K562 (cell line): ENCODE results near the gene DDX50. TPM values are rescaled to one million over a fixed set of nuclear protein-coding genes. Genes with fewer than 3 reads are reported as not detected.

Source experiments
- ATAC-seq: fragments of 200-7000 bp; cut with Tn5 transposase; 3 replicates; pipeline ENCODE4 v1.9.1; 2020; ENCODE audit warnings: moderate library complexity
- BruUV-seq: library from RNA; stranded (reverse); fragments of 400-500 nt; replicated peaks from 2 replicates; lab custom pipeline; 2021; lab: Mats Ljungman, UMichigan
- CTCF ChIA-PET: fragments of 300-600 bp; formaldehyde crosslinking; extraction: SDS; loops from one replicate; lab custom pipeline; 2021; ENCODE audit warnings: low intra/inter-chr PET ratio; lab: Yijun Ruan, JAX
- POLR2A ChIA-PET: fragments of 300-600, 350-650 bp; sonication (Branson Sonifier 250); formaldehyde crosslinking; extraction: SDS; loops from one replicate; lab custom pipeline; 2021; ENCODE audit warnings: antibody characterized with exemption, inconsistent platforms; lab: Yijun Ruan, JAX
- DNase-seq, 4 experiments: peaks; one replicate each; pipeline versions ENCODE4 v3.0.0 to v3.0.0-alpha.2; 2011 to 2018; ENCODE audit warnings: low spot score in 3 of 4, mixed read lengths in 3 of 4; ENCODE audit errors: extremely low read depth in 1 of 4
- FAIRE-seq: peaks from 2 replicates; lab custom pipeline; 2011; peaks lifted over from hg19 to GRCh38; lab: Jason Lieb, UNC
- H2AFZ ChIP-seq: 2 replicates; pipeline ENCODE4 v1.6.0; 2011; ENCODE audit warnings: low read depth, low read length, control low read depth, inconsistent platforms
- H3K27ac ChIP-seq: fragments of 200-600 bp; 3 replicates; pipeline ENCODE4 v1.8.0; 2011; ENCODE audit warnings: low read depth, mild to moderate bottlenecking, control low read depth, inconsistent platforms, low read length, moderate library complexity, mixed read lengths; ENCODE audit errors: extremely low read depth
- H3K27me3 ChIP-seq, 2 experiments: fragments of 300-600 bp in 1 of 2; 2 replicates in 1 of 2; 3 replicates in 1 of 2; pipeline versions ENCODE4 v1.6.0 to v1.8.0; 2011; ENCODE audit warnings: inconsistent platforms in 2 of 2, low read length in 2 of 2, mild to moderate bottlenecking in 1 of 2, mixed read lengths in 1 of 2, moderate library complexity in 1 of 2; ENCODE audit not compliant: control insufficient read depth in 2 of 2, insufficient read depth in 2 of 2
- H3K36me3 ChIP-seq: fragments of 300-600 bp; 3 replicates; pipeline ENCODE4 v1.8.0; 2011; ENCODE audit warnings: mild to moderate bottlenecking, low read length, inconsistent platforms; ENCODE audit not compliant: control insufficient read depth, insufficient read depth
- H3K4me1 ChIP-seq, 2 experiments: fragments of 200-600 bp in 1 of 2; replicated peaks in 1 of 2; 2 replicates in 1 of 2; 3 replicates in 1 of 2; pipeline versions ENCODE4 v1.5.1 to v1.8.0; 2011; ENCODE audit warnings: inconsistent platforms in 2 of 2, low read length in 2 of 2, mild to moderate bottlenecking in 1 of 2, mixed read lengths in 1 of 2, moderate library complexity in 1 of 2; ENCODE audit not compliant: control insufficient read depth in 2 of 2, insufficient read depth in 2 of 2
- H3K4me2 ChIP-seq: 2 replicates; pipeline ENCODE4 v1.6.1; 2011; ENCODE audit warnings: low read length, control low read depth, inconsistent platforms, mixed read lengths; ENCODE audit not compliant: insufficient read depth
- H3K4me3 ChIP-seq: fragments of 200-600 bp; sonication (generic), shearing (Covaris generic); 2 replicates; pipeline ENCODE4 v1.5.1; 2016; ENCODE audit warnings: control low read depth, inconsistent platforms
- H3K79me2 ChIP-seq: fragments of 200-600 bp; 3 replicates; pipeline ENCODE4 v1.8.0; 2011; ENCODE audit warnings: low read length, inconsistent platforms; ENCODE audit not compliant: control insufficient read depth, insufficient read depth
- H3K9ac ChIP-seq, 2 experiments: 2 replicates each; pipeline versions ENCODE4 v1.6.0 to v1.6.1; 2011; ENCODE audit warnings: low read depth in 2 of 2, low read length in 2 of 2, control low read depth in 1 of 2, inconsistent platforms in 1 of 2, mild to moderate bottlenecking in 1 of 2, mixed read lengths in 1 of 2; ENCODE audit not compliant: insufficient read depth in 1 of 2
- H3K9me1 ChIP-seq: one replicate; pipeline ENCODE4 v1.6.0; 2011; ENCODE audit warnings: inconsistent platforms, mild to moderate bottlenecking, low read length, moderate library complexity; ENCODE audit not compliant: control insufficient read depth, insufficient read depth
- H3K9me3 ChIP-seq: replicated peaks from 2 replicates; pipeline ENCODE4 v1.5.1; 2011; ENCODE audit warnings: low read depth, low read length, inconsistent platforms; ENCODE audit not compliant: control insufficient read depth, insufficient read depth
- H4K20me1 ChIP-seq: replicated peaks from 2 replicates; pipeline ENCODE4 v1.6.1; 2011; ENCODE audit warnings: low read length, inconsistent platforms, mixed read lengths; ENCODE audit not compliant: control insufficient read depth, insufficient read depth
- NFIC ChIP-seq: fragments of 450-650 bp; IDR thresholded peaks from 2 replicates; pipeline ENCODE4 v1.6.1; 2017; ENCODE audit warnings: mild to moderate bottlenecking, inconsistent platforms
- NFIX ChIP-seq: fragments of 250-450 bp; sonication (Bioruptor Pico); IDR thresholded peaks from 2 replicates; pipeline ENCODE4 v1.4.0; 2020; ENCODE audit warnings: low read depth, mild to moderate bottlenecking, moderate library complexity
- STAT6 ChIP-seq: sonication (generic); formaldehyde crosslinking; IDR thresholded peaks from 2 replicates; pipeline ENCODE4 v1.8.1; 2023; ENCODE audit warnings: mild to moderate bottlenecking, missing genetic modification reagents
- WGBS: fragments of 100-300 bp; shearing (Covaris generic); methylation state at CpG from one replicate; pipeline ENCODE4 v1.1.6; 2016; ENCODE audit warnings: low coverage, mixed read lengths; ENCODE audit not compliant: insufficient coverage; ENCODE audit errors: missing lambda C conversion rate; 5-methylcytosine and 5-hydroxymethylcytosine counted together
- in situ Hi-C: fragments of 300-500 bp; cut with MboI; formaldehyde crosslinking; loops from 4 replicates; pipeline ENCODE4 v1.15.0; 2018; ENCODE audit warnings: inconsistent platforms, mixed read lengths
- intact Hi-C: fragments of 100-400 bp; cut with micrococcal nuclease; formaldehyde crosslinking; loops from 2 replicates; pipeline ENCODE4 v1.14.2; 2022
- polyA plus RNA-seq, 8 experiments: library from polyadenylated mRNA; depleted of rRNA in 4 of 8; stranded (reverse) in 5 of 8; unstranded in 3 of 8; fragments of >200 nt; fragmentation: Nextera tagmentation in 2 of 8; fragmentation: Illumina TruSeq in 1 of 8; extraction: Ambion mirVana in 2 of 8; extraction: Trizol in 1 of 8; gene quantifications; 2 replicates each; pipeline versions ENCODE4 v1.2.1 to v1.2.3, GENCODE V29; 2011 to 2014; ENCODE audit warnings: inconsistent platforms in 1 of 8, missing spikeins in 1 of 8
- total RNA-seq, 7 experiments: library from RNA; depleted of rRNA in 6 of 7; stranded (reverse); fragments of >200 nt in 6 of 7; fragmentation: Illumina TruSeq in 2 of 7; extraction: Trizol in 2 of 7; gene quantifications; 2 replicates each; pipeline versions ENCODE4 v1.2.1 to v1.2.3, GENCODE V29; 2011 to 2021; ENCODE audit warnings: low replicate concordance in 1 of 7

Gene DDX50
- total and polyA plus RNA-seq, 9 of the 15 experiments (the other 6 are each of a cell fraction or from before 2014, with no cell fraction given) = 36.7 to 86.8 (median 57.4) TPM

GRCh38 chr10:68938117-68938516 is 37.0 kb downstream of the DDX50 start:
- intact Hi-C loops (no loop called here), in situ Hi-C loops (no loop called here)
- peaks cover 71% of the 10 kb centered on the region for H3K36me3 ChIP-seq
- H3K4me1 ChIP-seq = no peaks in the 10 kb centered on the region
- peak; percentile 43; the same call in 1 of the 2 replicates for TF ChIP-seq NFIX
- TF ChIP-seq NFIC = peak; percentile 93
- TF ChIP-seq STAT6 (CRISPR knock-in tag) = no peak
- H3K4me3 ChIP-seq = no peak overlapping the region
- no peak for FAIRE-seq
- peak; percentile 66 for ATAC-seq
- peak in 2 of 4 experiments; percentile 23 to 28 for DNase-seq
- no peak overlapping the region for H3K4me2 ChIP-seq
- no peaks in the 10 kb centered on the region; the same call in 1 of the 2 replicates for H4K20me1 ChIP-seq
- no peak overlapping the region for H3K9ac ChIP-seq
- BruUV-seq = no TSS peak
- H2AFZ ChIP-seq = no peak overlapping the region
- ChIA-PET CTCF (no interaction called here), POLR2A (interaction anchor here (2.8 kb wide), 1 partner anchor 17 kb away, joined by 15 read pairs; the partner anchor contains the start of gene DDX21)
- no peaks in the 10 kb centered on the region for H3K9me1 ChIP-seq
- H3K9me3 ChIP-seq = no peaks in the 10 kb centered on the region
- WGBS = 75% methylated on average over 2 of the region's 2 CpGs
- no peak overlapping the region for H3K27ac ChIP-seq
- H3K27me3 ChIP-seq = no peaks in the 10 kb centered on the region
- no peaks in the 10 kb centered on the region for H3K79me2 ChIP-seq
